Measurements from ENCODE around the gene ARID5B.

- TF ChIP-seq CTCF (IDR thresholded peaks at IDR 0.05) (no peak), POLR2A (IDR thresholded peaks at IDR 0.05) (no peak)
Observed at GRCh38 chr10:62073429-62073828, 171.9 kb downstream of the ARID5B start.
